Keratinocyte (primary cell): ENCODE results near the gene TRMT112. TPM values are rescaled to one million over a fixed set of nuclear protein-coding genes. Genes with fewer than 3 reads are reported as not detected.
"Not testable (repeated sequence)": the region's sequence is repeated elsewhere in the genome, so short reads cannot be mapped to it uniquely, and the experiment has no call there.

Experiments used
- DNase-seq: peaks from one replicate; pipeline ENCODE4 v3.0.0-alpha.2; 2011; ENCODE audit warnings: low read depth, missing footprints, low spot score
- FAIRE-seq: peaks from 2 replicates; lab custom pipeline; 2011; peaks lifted over from hg19 to GRCh38; lab: Jason Lieb, UNC
- H2AFZ ChIP-seq: 2 replicates; pipeline ENCODE4 v1.6.0; 2012; ENCODE audit warnings: low read length, control low read depth, inconsistent platforms; ENCODE audit not compliant: control insufficient read depth
- H3K27ac ChIP-seq: 2 replicates; pipeline ENCODE4 v1.5.1; 2011; ENCODE audit warnings: low read length; ENCODE audit not compliant: control insufficient read depth, insufficient read depth
- H3K27me3 ChIP-seq: 3 replicates; pipeline ENCODE4 v1.6.0; 2011; ENCODE audit warnings: low read length; ENCODE audit not compliant: control insufficient read depth, insufficient read depth; ENCODE audit errors: extremely low read depth
- H3K36me3 ChIP-seq, 2 experiments: 2 replicates in 1 of 2; 3 replicates in 1 of 2; pipeline ENCODE4 v1.5.1; 2011; ENCODE audit warnings: low read length in 2 of 2, mild to moderate bottlenecking in 1 of 2; ENCODE audit not compliant: control insufficient read depth in 2 of 2, insufficient read depth in 2 of 2; ENCODE audit errors: extremely low read depth in 1 of 2
- H3K4me1 ChIP-seq: 3 replicates; pipeline ENCODE4 v1.5.1; 2011; ENCODE audit warnings: low read length; ENCODE audit not compliant: control insufficient read depth, insufficient read depth; ENCODE audit errors: extremely low read depth
- H3K4me2 ChIP-seq: 3 replicates; pipeline ENCODE4 v1.6.0; 2011; ENCODE audit warnings: low read depth, low read length; ENCODE audit not compliant: control insufficient read depth, insufficient read depth; ENCODE audit errors: extremely low read depth
- H3K4me3 ChIP-seq, 3 experiments: fragments of 200-600 bp in 1 of 3; sonication (generic) in 1 of 3; 2 replicates in 2 of 3; 3 replicates in 1 of 3; pipeline ENCODE4 v1.5.1; 2011 to 2016; ENCODE audit warnings: low read length in 3 of 3, mild to moderate bottlenecking in 3 of 3, control low read depth in 2 of 3, inconsistent platforms in 1 of 3, low read depth in 1 of 3, mixed read lengths in 1 of 3, mixed run types in 1 of 3, moderate library complexity in 1 of 3; ENCODE audit not compliant: control insufficient read depth in 2 of 3, insufficient read depth in 2 of 3; ENCODE audit errors: extremely low read depth in 1 of 3
- H3K79me2 ChIP-seq: 2 replicates; pipeline ENCODE4 v1.6.0; 2012; ENCODE audit warnings: low read length; ENCODE audit not compliant: control insufficient read depth, insufficient read depth
- H3K9ac ChIP-seq: 3 replicates; pipeline ENCODE4 v1.6.0; 2011; ENCODE audit warnings: low read length; ENCODE audit not compliant: control insufficient read depth, insufficient read depth; ENCODE audit errors: extremely low read depth
- H3K9me1 ChIP-seq: 3 replicates; pipeline ENCODE4 v1.6.0; 2011; ENCODE audit warnings: low read length; ENCODE audit not compliant: control insufficient read depth, insufficient read depth; ENCODE audit errors: extremely low read depth
- H3K9me3 ChIP-seq: 2 replicates; pipeline ENCODE4 v1.5.1; 2012; ENCODE audit warnings: low read depth, low read length; ENCODE audit not compliant: control insufficient read depth
- H4K20me1 ChIP-seq: 3 replicates; pipeline ENCODE4 v1.6.0; 2011; ENCODE audit warnings: low read length; ENCODE audit not compliant: control insufficient read depth, insufficient read depth; ENCODE audit errors: extremely low read depth
- EZH2 ChIP-seq: IDR thresholded peaks from one replicate; pipeline ENCODE4 v1.6.1; 2012; ENCODE audit warnings: inconsistent platforms, mild to moderate bottlenecking, low read length, moderate library complexity
- dilution Hi-C: fragments of 300-500 bp; cut with MboI; formaldehyde crosslinking; loops from one replicate; pipeline ENCODE4 v1.7.0; 2020; ENCODE audit warnings: low sequenced_read_pairs; ENCODE audit not compliant: extremely low pct_ligation_motif_present
- polyA plus RNA-seq, 5 experiments: library from polyadenylated mRNA; depleted of rRNA in 3 of 5; stranded (reverse) in 3 of 5; stranded (forward) in 1 of 5; unstranded in 1 of 5; fragments of >200 nt; gene quantifications; 1 replicate in 1 of 5; 2 replicates in 3 of 5; 3 replicates in 1 of 5; pipeline versions ENCODE4 v1.2.1 to v1.2.3, GENCODE V29; 2011 to 2012; ENCODE audit warnings: missing spikeins in 2 of 5, low read depth in 1 of 5, low replicate concordance in 1 of 5
- TF ChIP-seq, protein P1 (sequence below), 3 experiments: IDR thresholded peaks in 1 of 3; conservative IDR thresholded peaks in 1 of 3; optimal IDR thresholded peaks in 1 of 3; 2 replicates in 2 of 3; 3 replicates in 1 of 3; pipeline versions ENCODE3 to v1.5.1; 2011; ENCODE audit warnings: low read length in 3 of 3, mild to moderate bottlenecking in 3 of 3, moderate library complexity in 2 of 3, control low read depth in 1 of 3, inconsistent platforms in 1 of 3; ENCODE audit not compliant: insufficient read depth in 2 of 3; ENCODE audit errors: extremely low read depth in 1 of 3

TRMT112 gene
- polyA plus RNA-seq, 1 donor (not counting 4 experiments of a cell fraction or from before 2014, with no cell fraction given): 408 TPM

- peak overlapping the region; percentile 95 for H3K27ac ChIP-seq
- peak; percentile 89 for DNase-seq
- peak; percentile 98 for FAIRE-seq
- H3K4me3 ChIP-seq: peak overlapping the region in 1 of 3 experiments; percentile 11
- dilution Hi-C loops: no loop called here
- peaks cover 52% of the 10 kb centered on the region for H3K4me1 ChIP-seq
- H3K27me3 ChIP-seq: no peaks in the 10 kb centered on the region
- H3K79me2 ChIP-seq: peaks cover 10% of the 10 kb centered on the region
- peak overlapping the region; percentile 30 for H2AFZ ChIP-seq
- H3K9me3 ChIP-seq: no peaks in the 10 kb centered on the region
- no peak for TF ChIP-seq EZH2
- TF ChIP-seq, protein P1, sequence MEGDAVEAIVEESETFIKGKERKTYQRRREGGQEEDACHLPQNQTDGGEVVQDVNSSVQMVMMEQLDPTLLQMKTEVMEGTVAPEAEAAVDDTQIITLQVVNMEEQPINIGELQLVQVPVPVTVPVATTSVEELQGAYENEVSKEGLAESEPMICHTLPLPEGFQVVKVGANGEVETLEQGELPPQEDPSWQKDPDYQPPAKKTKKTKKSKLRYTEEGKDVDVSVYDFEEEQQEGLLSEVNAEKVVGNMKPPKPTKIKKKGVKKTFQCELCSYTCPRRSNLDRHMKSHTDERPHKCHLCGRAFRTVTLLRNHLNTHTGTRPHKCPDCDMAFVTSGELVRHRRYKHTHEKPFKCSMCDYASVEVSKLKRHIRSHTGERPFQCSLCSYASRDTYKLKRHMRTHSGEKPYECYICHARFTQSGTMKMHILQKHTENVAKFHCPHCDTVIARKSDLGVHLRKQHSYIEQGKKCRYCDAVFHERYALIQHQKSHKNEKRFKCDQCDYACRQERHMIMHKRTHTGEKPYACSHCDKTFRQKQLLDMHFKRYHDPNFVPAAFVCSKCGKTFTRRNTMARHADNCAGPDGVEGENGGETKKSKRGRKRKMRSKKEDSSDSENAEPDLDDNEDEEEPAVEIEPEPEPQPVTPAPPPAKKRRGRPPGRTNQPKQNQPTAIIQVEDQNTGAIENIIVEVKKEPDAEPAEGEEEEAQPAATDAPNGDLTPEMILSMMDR (optimal IDR thresholded peaks at IDR 0.05 in 1 of 3, IDR thresholded peaks at IDR 0.05 in 1 of 3, conservative IDR thresholded peaks at IDR 0.05 in 1 of 3; ENCODE audit: extremely low read depth in 1 of 3, insufficient read depth in 2 of 3, low read length in 3 of 3): no peak
- H3K9ac ChIP-seq: peak overlapping the region; percentile 72
- peaks cover 16 to 21% of the 10 kb centered on the region in 2 experiments for H3K36me3 ChIP-seq
- H3K4me2 ChIP-seq: peak overlapping the region; percentile 69
- H3K9me1 ChIP-seq: peaks cover 2% of the 10 kb centered on the region
- H4K20me1 ChIP-seq: no peaks in the 10 kb centered on the region
Measured at GRCh38 chr11:64324692-64325469, 7.5 kb upstream of the TRMT112 start.

DNA sequence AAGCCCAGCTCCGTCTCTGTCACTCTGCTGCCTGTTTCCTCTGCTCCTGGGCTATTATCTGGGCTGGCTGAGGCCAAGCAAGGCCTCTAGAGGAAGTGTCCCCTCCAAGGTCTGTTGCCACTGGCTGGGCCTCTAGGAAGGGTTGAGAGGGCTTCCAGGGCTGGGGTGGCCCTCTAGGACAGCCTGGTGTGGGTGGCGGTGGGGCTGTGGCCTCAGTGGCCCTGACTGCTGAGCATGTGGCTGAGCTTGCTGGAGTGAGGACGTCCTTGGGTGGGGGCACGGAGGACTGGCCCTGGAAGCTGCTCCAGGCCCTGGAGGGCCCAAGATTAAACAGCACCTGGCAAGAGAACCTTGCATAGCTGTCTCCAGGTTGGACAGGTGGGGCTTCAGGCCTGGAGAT, 6.6 kb upstream of the TRMT112 start:
- H3K27me3 ChIP-seq, FAIRE-seq, H4K20me1 ChIP-seq, H3K9me3 ChIP-seq, H2AFZ ChIP-seq, DNase-seq, dilution Hi-C loops, H3K4me3 ChIP-seq, H3K9me1 ChIP-seq: not testable (repeated sequence)
- H3K9ac ChIP-seq: peak overlapping the region; percentile 33
- H3K36me3 ChIP-seq: peaks cover 19 to 21% of the 10 kb centered on the region in 2 experiments
- H3K4me2 ChIP-seq: peak overlapping the region; percentile 27
- peak overlapping the region; percentile 72 for H3K27ac ChIP-seq
- peaks cover 60% of the 10 kb centered on the region for H3K4me1 ChIP-seq
- peaks cover 19% of the 10 kb centered on the region for H3K79me2 ChIP-seq
